Astrocyte of the spinal cord (primary cell): ENCODE data around the gene TTC19.

Source experiments
- DNase-seq: peaks from one replicate; pipeline ENCODE4 v3.0.0; 2011; ENCODE audit warnings: low read depth, low spot score
- H3K4me3 ChIP-seq: 2 replicates; pipeline ENCODE4 v1.5.1; 2011; ENCODE audit warnings: low read depth, mild to moderate bottlenecking, low read length, moderate library complexity
- CTCF ChIP-seq: IDR thresholded peaks from 2 replicates; pipeline ENCODE4 v1.5.1; 2012; ENCODE audit warnings: low read depth, mild to moderate bottlenecking, low read length, inconsistent platforms
- in situ Hi-C: cut with HindIII; loops from 2 replicates; pipeline ENCODE4 v1.10.0; 2017; ENCODE audit warnings: low sequenced_read_pairs

Gene TTC19

GRCh38 chr17:16061631-16062030 lies 62.0 kb downstream of the TTC19 start:
- in situ Hi-C loops: no loop called here
- no peak for DNase-seq
- no peak for TF ChIP-seq CTCF
- no peak overlapping the region for H3K4me3 ChIP-seq

- no peak for DNase-seq
- no peak for TF ChIP-seq CTCF
- H3K4me3 ChIP-seq: no peak overlapping the region
- in situ Hi-C loops: no loop called here
These were observed 66.5 kb downstream of the TTC19 start for GRCh38 chr17:16066125-16066524.

GRCh38 chr17:16068323-16068722 lies 68.7 kb downstream of the TTC19 start:
- H3K4me3 ChIP-seq: no peak overlapping the region
- TF ChIP-seq CTCF: no peak
- in situ Hi-C loops: no loop called here
- DNase-seq: no peak

- no peak overlapping the region for H3K4me3 ChIP-seq
- no peak for DNase-seq
- in situ Hi-C loops: no loop called here
- TF ChIP-seq CTCF: no peak
These were observed 72.4 kb downstream of the TTC19 start for GRCh38 chr17:16072031-16072430.

- in situ Hi-C loops: no loop called here
- no peak for DNase-seq
- TF ChIP-seq CTCF: no peak
- H3K4me3 ChIP-seq: no peak overlapping the region
These were observed 74.2 kb downstream of the TTC19 start for GRCh38 chr17:16073845-16074244.

GRCh38 chr17:16074423-16074822 lies 74.8 kb downstream of the TTC19 start:
- H3K4me3 ChIP-seq: no peak overlapping the region
- no peak for TF ChIP-seq CTCF
- in situ Hi-C loops: no loop called here
- DNase-seq: no peak

GRCh38 chr17:16075949-16076348 lies 76.3 kb downstream of the TTC19 start:
- no peak overlapping the region for H3K4me3 ChIP-seq
- TF ChIP-seq CTCF: no peak
- no peak for DNase-seq
- in situ Hi-C loops: no loop called here
